M059J (cell line): ENCODE data around the gene FZR1. TPM values are rescaled to one million over a fixed set of nuclear protein-coding genes. Genes with fewer than 3 reads are reported as not detected.

ENCODE experiments used
- DNase-seq: peaks from one replicate; pipeline ENCODE4 v3.0.0-alpha.2; 2012; ENCODE audit warnings: low read depth
- total RNA-seq: library from RNA; depleted of rRNA; stranded (reverse); fragments of >200 nt; shearing (Covaris generic); gene quantifications from 2 replicates; pipeline ENCODE4 v1.2.3, GENCODE V29; 2014

Gene FZR1
- total RNA-seq, 1 experiment from 2014 or later = 56.5 TPM

GRCh38 chr19:3471954-3472655 lies 34.0 kb upstream of the FZR1 start:
- no peak for DNase-seq

- no peak for DNase-seq
Measured at GRCh38 chr19:3474010-3474409, 32.1 kb upstream of the FZR1 start.

- no peak for DNase-seq
Measured at GRCh38 chr19:3474614-3475013, 31.5 kb upstream of the FZR1 start.

DNA sequence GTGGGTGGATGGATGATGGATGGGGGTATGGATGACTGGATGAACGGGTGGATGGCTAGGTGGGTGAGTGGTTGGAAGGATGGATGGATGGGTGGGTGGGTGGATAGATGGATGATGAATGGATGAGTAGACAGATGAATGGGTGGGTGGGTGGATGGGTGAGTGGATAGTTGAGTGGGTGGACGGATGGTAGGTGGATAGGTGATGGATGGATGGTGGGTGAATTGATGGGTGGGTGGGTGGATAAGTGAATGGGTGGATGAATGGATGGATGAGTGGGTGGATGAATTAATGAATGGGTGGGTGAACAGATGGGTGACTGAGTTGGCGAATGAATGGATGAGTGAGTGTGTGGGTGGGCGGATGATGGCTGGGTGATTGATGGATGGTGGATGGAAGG lies 30.7 kb upstream of the FZR1 start:
- no peak for DNase-seq

GRCh38 chr19:3476830-3477229 lies 29.3 kb upstream of the FZR1 start:
- no peak for DNase-seq

GRCh38 chr19:3477506-3477905 lies 28.6 kb upstream of the FZR1 start:
- no peak for DNase-seq

GRCh38 chr19:3477951-3478350 lies 28.2 kb upstream of the FZR1 start:
- DNase-seq = no peak

GRCh38 chr19:3478409-3479176 lies 27.5 kb upstream of the FZR1 start:
- no peak for DNase-seq

GRCh38 chr19:3479177-3479833 lies 26.8 kb upstream of the FZR1 start:
- no peak for DNase-seq

DNA sequence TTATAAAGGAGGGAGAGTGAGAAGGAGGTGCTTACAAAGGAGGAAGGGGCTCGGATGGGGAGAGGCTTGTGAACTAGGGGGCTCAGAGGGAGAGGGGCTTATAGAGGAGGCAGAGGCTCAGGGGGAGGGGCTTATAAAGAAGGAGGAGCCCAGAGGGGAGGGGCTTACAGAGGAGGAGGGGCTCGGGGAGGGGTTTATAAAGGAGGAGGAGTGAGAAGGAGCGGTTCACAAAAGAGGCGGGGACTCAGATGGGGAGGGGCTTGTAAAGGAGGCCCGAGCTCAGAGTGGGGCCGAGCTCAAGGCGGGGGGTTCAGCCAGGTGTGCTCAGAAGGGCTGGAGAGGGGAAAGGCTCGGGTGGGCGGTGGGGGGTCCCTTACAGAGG lies 26.3 kb upstream of the FZR1 start:
- no peak for DNase-seq

DNA sequence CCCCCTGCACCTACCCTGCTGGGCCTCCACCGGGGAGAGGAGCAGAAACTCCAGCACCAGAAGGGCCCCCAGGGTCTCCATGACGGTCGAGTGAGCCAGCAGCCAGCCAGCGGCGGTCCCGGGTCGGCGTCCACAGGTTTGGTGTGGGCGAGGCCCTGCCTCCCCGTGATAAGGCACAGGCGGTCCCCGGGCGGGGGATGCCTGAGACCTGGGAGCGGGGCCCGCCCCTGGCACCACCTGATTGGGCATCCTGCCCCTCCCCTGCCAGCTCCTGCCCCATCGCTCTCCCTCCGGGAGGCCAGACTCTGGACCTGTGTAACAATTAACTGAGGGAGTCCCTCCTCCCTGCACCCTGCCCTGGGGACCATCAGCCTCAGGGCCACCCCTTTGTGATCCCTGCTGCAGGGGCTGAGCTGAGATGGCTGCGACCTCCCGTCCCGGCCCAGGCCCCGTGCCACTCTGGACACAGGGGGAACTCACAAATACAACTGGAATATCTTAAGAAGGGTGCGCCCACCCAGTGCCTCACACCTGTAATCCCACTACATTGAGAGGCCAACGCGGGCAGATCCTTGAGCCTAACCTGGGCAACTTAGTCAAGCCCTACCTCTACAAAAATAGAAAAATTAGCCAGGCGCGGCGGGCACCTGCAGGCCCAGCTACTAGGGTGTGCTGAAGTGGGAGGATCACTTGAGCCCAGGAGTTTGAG lies 25.6 kb upstream of the FZR1 start, which contains the start of gene SMIM24:
TSS of gene SMIM24 (minus strand) at position 143 of the 709 bp plus-strand sequence. CDS start at position 81, 62 bp downstream.
- DNase-seq = no peak

DNA sequence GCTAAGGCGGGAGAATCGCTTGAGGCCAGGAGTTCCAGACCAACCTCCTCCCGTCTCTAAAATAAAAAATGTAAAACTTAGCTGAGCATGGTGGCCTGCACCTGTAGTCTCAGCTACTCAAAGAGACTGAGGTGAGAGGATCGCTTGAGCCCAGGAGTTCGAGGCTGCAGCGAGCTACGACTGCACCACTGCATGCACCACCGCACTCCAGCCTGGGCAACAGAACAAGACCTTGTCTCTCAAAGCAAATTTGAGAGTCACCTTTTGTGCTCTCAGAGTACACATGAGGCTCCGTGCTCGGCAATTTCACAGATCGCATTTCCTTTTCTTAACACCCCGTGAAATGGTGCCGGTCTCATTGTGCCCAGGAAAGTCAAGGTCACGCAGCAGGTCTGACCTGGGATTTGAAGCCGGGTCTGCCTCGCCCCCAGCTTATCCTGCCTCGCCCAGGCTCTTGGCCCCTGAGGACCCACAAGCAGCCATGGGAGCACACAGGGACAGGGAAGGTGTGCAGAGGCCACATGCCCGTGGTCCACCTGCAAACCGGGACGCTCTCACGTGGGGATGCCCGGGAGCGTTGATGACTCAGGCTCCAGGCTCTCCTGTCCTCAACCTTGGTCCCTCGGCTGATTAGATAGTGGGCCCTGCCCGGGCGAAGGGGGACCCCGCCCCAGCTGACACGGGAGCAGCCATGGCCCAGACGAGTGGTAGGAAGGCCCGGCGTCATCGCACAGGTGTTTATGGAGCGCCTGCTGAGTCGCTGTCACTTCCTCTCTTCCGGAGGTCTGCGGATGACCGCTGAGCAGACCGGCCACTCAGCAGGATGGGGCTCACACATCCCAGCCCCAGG lies 24.6 kb upstream of the FZR1 start:
- no peak for DNase-seq

GRCh38 chr19:3482507-3483225 lies 23.4 kb upstream of the FZR1 start:
- DNase-seq = no peak

- no peak for DNase-seq
Measured at GRCh38 chr19:3483226-3483628, 22.9 kb upstream of the FZR1 start, which contains the start of gene SMIM44. TSS of gene SMIM44 (minus strand) at chr19:3483441. CDS start at chr19:3483403, 38 bp downstream.

- no peak for DNase-seq
Measured at GRCh38 chr19:3491396-3492119, 14.6 kb upstream of the FZR1 start.

DNA sequence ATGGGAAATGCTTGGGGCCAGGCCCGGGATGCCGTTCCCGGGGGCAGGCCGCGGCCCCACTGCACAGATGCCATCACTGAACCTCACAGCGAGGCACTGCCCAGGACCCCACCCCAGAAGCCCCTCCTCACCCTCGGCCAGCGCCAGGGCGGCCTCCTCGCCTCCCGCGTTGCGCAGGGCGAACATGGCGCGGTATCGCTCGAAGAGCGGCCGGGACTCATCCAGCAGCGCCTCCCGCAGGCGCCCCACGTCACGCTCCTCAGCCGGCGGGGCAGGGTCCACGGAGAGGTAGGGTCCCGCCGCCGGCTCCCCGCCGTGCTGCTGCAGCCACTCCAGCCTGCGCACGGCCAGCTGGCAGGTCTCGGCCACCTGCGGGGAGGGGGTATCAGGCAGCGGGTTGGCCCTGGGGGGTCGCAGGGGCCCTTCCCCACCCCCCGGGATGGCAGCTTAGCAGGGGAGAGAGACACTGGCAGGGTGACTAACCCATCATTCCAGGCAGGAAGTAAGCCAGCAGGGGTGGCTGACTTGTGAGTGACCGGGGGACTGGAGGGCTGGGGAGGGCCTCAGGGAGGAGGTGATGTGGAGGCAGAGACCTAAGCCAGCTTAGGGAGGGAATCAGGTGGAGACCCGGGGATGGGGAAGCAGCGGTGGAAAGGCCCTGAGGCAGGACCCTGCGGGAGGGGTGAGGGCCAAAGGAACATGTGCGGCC lies 13.8 kb upstream of the FZR1 start:
- no peak for DNase-seq

DNA sequence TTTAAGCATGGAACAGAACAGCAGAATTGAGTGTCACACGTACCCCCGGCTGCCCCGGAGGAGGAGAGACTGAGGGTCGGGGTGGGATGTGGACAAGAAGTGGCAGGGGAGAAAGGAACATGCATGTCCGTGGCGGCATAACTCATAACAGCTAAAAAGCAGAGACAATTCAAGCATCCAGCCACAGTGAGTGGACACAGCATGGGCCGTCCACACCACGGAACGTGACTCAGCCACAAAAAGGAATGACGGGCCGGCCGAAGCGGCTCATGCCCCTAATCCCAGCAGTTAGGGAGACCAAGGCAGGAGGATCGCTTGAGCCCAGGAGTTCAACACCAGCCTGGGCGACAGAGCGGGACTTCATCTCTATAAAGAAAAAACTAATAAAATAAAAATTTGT lies 13.2 kb upstream of the FZR1 start:
- DNase-seq = no peak

DNA sequence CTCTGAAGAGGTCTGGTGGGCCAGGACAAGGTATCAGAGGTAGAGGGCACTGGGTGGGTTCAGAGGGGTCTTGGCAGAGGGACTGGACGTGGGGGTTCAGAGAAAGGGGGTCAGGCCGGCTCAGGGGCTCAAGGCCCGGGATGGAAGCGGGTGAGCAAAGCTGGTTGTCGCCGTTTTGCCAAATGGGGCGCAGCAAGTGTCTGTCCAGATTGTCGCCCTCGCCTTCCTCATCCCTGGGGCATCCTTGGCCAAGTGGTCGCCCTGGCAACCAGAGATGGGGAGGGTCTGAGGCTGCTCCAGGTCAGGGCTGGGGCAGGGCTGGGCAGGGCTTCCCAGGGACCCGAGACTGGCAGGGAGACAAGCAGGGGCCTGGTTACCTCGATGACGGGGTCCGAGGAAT lies 12.5 kb upstream of the FZR1 start:
- no peak for DNase-seq

DNA sequence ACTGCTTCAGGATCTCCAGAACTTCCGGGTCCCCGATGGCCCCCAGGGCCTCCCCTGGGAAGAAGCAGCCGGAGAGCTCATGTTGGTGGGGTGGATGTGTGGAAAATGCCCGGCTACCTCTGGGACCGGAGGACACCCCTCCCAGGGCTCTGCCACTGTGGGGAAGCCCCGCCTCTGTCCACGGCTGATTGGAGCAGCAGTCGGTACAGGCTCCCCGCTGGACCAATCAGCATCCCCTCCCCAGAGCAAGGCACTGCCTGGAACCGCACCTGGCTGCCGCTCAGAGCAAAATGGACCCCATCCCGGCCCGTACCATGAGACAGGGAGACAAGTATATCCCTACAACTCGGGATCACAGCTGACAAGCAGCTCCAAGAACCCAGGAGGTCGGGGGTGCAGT lies 12.1 kb upstream of the FZR1 start:
- DNase-seq = no peak
